Measurements from ENCODE around the gene SLC35F3.

DNA sequence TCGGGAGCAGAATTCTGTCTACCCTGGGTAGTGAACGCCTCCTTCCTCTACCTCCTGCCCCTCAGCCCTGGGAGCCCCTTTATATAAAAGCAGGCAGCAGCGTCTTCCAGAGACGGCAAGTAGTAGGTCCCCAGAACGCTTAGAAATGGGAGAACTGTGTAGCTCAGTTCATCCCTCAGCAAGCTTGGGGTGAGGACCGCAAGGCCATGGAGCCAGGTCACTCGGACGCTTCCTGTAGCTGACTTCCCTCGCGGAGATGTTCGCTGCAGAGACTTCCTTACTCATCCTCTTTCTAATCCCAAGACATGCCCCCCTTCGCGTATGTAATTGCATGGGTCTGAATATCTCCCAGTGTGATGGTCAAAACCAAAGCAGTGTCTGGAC, 327.4 kb downstream of the SLC35F3 start:
- TF ChIP-seq, protein P1, sequence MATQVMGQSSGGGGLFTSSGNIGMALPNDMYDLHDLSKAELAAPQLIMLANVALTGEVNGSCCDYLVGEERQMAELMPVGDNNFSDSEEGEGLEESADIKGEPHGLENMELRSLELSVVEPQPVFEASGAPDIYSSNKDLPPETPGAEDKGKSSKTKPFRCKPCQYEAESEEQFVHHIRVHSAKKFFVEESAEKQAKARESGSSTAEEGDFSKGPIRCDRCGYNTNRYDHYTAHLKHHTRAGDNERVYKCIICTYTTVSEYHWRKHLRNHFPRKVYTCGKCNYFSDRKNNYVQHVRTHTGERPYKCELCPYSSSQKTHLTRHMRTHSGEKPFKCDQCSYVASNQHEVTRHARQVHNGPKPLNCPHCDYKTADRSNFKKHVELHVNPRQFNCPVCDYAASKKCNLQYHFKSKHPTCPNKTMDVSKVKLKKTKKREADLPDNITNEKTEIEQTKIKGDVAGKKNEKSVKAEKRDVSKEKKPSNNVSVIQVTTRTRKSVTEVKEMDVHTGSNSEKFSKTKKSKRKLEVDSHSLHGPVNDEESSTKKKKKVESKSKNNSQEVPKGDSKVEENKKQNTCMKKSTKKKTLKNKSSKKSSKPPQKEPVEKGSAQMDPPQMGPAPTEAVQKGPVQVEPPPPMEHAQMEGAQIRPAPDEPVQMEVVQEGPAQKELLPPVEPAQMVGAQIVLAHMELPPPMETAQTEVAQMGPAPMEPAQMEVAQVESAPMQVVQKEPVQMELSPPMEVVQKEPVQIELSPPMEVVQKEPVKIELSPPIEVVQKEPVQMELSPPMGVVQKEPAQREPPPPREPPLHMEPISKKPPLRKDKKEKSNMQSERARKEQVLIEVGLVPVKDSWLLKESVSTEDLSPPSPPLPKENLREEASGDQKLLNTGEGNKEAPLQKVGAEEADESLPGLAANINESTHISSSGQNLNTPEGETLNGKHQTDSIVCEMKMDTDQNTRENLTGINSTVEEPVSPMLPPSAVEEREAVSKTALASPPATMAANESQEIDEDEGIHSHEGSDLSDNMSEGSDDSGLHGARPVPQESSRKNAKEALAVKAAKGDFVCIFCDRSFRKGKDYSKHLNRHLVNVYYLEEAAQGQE (IDR thresholded peaks at IDR 0.05; ENCODE audit: low read depth), result no peak
- TF ChIP-seq NFIC (IDR thresholded peaks at IDR 0.05), result no peak
- TF ChIP-seq EGR1 (IDR thresholded peaks at IDR 0.05), result no peak
- TF ChIP-seq YY1 (IDR thresholded peaks at IDR 0.05; ENCODE audit: low read depth), result no peak
- TF ChIP-seq TAF1 (IDR thresholded peaks at IDR 0.05; ENCODE audit: low read depth), result no peak
- no peak for TF ChIP-seq MAX (IDR thresholded peaks at IDR 0.05)
- TF ChIP-seq, protein P2, sequence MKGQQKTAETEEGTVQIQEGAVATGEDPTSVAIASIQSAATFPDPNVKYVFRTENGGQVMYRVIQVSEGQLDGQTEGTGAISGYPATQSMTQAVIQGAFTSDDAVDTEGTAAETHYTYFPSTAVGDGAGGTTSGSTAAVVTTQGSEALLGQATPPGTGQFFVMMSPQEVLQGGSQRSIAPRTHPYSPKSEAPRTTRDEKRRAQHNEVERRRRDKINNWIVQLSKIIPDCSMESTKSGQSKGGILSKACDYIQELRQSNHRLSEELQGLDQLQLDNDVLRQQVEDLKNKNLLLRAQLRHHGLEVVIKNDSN (IDR thresholded peaks at IDR 0.05), result no peak
- no peak for TF ChIP-seq EP300 (IDR thresholded peaks at IDR 0.05; ENCODE audit: borderline replicate concordance)
- TF ChIP-seq FOXM1 (IDR thresholded peaks at IDR 0.05; ENCODE audit: borderline replicate concordance, low read depth), result no peak

Measured in Ishikawa (cell line).